Cortex of kidney (tissue), 1 donor: ENCODE results near the gene NISCH.

Experiments used
- DNase-seq: peaks from one replicate; lab custom pipeline; 2025; lab: John Stamatoyannopoulos, UW

The NISCH gene

GRCh38 chr3:52447512-52448355, 7.7 kb upstream of the NISCH start:
- DNase-seq, result no peak

GRCh38 chr3:52450489-52451236, 4.7 kb upstream of the NISCH start:
- no peak for DNase-seq

- DNase-seq, result no peak
Observed at GRCh38 chr3:52451237-52452083, 3.9 kb upstream of the NISCH start.

DNA sequence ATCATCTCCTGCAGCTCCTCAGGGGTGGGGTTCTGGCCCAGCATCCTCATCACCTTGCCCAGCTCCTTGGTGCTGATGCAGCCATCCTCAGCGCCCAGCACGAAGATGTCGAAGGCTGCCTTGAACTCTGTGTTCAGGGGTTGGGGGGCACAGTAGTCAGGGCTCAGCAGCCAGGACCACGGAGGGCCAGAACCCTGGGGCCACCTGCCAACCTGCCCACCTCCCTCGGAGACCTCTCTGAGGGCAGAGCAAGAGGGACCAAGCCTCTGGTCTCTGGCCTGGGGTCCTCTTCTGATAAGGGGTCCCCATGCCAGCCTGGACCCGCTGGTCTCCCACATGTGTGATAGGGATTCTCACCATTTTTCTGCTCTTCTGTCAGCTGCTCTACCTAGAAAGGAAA, 3.3 kb upstream of the NISCH start:
- DNase-seq, result no peak

DNA sequence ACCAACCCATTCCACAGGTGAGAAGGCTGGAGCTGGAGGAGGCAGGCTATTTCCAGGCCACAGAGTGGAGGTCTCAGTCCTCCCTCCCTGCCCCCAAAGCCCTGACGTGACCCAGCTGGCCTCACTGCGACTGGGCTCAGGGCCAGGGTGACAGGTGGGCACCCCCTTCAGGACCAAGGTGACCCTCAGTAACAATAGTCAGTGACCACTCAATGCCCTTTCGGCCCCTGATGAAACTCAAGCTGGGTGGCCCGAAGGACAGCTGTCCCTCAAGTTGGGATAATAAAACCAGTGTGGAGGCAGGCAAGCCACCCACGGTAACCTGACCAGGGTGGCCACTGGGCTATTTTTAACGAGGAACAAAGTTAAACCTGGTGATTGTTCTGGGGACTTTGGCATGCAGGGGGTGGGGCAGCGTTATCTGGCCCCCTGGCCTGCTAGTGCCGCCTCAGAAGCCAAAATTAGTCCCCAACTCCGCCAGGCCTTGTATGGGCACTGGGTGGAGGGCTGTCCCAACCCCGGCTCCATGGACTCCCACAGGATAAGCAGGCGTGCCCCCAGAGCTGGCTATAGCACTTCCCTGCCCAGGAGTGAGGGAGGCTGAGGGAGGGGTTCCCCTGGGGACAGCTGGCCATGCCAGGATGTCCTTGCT, 2.7 kb upstream of the NISCH start:
- no peak for DNase-seq

GRCh38 chr3:52453496-52454249, 1.7 kb upstream of the NISCH start, which contains the start of gene TNNC1:
Gene TNNC1, minus strand, starts transcription at chr3:52454041. Its CDS starts 26 bp downstream, at chr3:52454015.
- no peak for DNase-seq

DNA sequence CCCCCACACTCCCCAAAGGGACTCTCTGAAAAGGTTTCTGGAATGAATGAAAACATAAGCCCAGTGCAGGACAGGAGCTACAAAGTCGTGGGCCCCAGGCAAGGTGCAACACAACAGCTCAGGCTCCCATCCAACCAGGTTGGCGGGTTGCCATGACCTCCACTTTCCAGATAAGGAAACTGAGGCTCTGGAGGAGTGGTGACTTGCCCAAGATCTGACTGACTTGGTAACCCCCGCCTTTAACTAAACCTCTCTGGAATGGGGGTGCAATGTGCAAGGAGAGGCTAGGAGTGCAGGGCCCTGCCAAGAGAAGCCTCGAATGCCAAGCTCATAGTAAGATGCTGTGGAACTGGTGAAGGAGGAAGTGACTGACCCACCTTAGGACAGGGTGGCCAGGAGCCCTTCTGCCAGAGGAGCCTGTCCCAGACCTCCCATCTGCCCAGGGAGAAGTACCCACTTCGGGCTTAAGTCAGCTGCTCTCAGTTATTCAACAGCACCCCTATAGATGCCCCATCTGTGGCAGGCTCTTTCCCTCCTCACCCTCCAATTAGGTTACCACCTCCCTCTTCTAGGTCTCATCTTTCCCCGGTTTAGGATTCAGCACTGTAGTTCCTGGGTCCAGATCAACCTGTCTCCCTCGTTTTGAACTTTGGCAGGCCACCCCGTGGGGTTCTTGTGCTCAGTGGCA, 1.0 kb upstream of the NISCH start:
- DNase-seq, result no peak

DNA sequence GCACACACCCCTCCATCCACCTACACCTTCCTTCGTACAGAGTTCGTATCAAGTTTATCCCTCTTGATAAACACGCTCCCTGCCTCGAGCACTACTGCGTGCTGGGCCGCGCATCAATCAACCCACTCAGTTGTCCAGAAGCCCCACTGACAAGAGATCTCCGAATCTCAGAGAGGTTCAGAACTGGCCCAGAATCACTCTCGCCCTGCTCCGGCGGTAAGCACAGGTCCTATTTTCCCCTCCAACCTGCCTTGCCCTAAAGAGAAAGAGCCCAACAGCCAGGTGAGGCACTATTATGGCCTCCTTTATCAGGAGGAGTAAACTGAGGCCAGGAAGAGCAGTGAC, 494 bp upstream of the NISCH start:
- no peak for DNase-seq

GRCh38 chr3:52456169-52456799, 880 bp downstream of the NISCH start:
- DNase-seq, result no peak

DNA sequence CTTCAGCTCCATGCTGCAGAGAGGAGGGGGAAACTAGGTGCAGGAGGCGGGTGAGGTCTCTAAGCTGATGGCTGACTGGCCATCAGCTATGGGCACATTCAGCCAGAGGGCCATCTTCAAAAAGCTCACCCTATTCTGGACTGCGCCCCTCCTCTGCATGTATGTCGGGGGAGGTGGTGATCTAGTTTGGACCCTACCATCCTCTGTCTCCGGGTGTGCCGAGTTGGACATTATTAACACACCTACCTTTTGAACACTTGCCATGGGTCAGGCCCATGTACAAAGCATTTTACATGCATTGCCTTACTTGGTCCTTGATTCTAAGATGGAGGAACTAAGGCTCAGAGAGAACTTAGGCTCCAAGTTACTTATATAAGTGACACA, 1.4 kb downstream of the NISCH start:
- no peak for DNase-seq

GRCh38 chr3:52458031-52458760, 2.8 kb downstream of the NISCH start:
- DNase-seq, result no peak

DNA sequence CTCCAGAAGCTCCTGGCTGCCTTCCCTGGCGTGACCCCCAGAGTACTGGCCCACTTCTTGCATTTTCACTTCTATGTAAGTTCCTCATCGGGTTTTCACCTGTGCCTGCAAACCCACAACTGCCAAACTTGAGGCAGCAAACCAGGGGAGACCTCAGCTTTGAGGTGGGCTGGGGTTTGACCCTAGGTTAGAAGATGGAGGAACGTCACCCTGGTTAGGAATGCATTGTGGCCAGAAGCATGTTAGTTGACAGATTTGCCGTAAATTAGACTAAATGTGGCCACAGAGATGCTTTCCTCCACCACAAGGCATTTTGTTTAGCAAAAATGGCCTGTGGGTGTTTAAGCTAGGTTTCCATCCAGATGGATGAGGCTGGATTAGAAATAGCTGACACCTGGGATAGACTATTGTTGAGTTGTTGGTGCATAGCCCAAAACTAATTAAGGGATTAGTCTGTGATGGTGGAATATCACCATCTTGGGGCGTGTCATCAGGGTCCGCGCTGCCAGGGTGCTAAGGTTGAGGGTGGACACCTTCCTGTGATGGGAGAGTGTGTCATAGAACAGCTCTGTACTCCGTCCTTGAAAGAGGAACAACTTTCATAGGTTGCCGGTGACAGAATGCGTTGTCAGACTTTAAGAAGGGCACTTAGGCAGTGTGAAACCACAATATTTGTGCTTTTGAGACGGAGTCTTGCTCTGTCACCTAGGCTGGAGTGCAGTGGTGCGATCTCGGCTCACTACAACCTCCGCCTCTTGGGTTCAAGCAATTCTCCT, 3.6 kb downstream of the NISCH start:
- DNase-seq, result no peak

DNA sequence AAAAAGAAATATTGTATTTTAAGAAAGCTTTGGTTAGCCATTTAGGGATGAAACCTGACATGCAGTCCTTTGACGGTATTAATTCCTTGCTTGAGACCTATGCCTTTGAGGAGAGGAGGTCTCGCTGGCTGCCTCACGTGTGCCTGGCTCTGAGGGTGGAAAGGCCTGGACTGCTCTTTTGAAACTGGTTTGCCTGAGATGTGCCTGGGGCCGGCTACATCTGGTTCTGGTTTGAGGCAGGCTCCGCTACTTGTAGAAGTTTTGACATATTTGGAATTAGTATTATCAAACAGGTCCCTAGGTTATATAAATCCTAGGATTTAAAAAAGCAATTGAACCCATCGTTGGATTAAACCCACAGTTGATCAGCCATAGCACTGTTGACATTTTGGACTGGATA, 6.5 kb downstream of the NISCH start:
- no peak for DNase-seq

- no peak for DNase-seq
Observed at GRCh38 chr3:52463416-52463815, 8.0 kb downstream of the NISCH start.

GRCh38 chr3:52468336-52468735, 12.9 kb downstream of the NISCH start:
- DNase-seq, result no peak

GRCh38 chr3:52469001-52469400, 13.6 kb downstream of the NISCH start:
- DNase-seq, result no peak

- no peak for DNase-seq
Observed at GRCh38 chr3:52470920-52471319, 15.5 kb downstream of the NISCH start.

- DNase-seq, result no peak
Observed at GRCh38 chr3:52471371-52472238, 16.2 kb downstream of the NISCH start.
